AG04450 (cell line): ENCODE data around the gene CHPT1. TPM values are rescaled to one million over a fixed set of nuclear protein-coding genes. Genes with fewer than 3 reads are reported as not detected.

ENCODE experiments used
- CTCF ChIA-PET: fragments of 300-600, 350-600 bp; formaldehyde crosslinking; extraction: SDS; loops from one replicate; lab custom pipeline; 2022; ENCODE audit warnings: antibody characterized with exemption, inconsistent platforms; lab: Charles Lee
- POLR2A ChIA-PET: fragments of 350-600 bp; formaldehyde crosslinking; extraction: SDS; loops from one replicate; lab custom pipeline; 2021; ENCODE audit warnings: antibody characterized with exemption, inconsistent platforms; lab: Yijun Ruan, JAX
- DNase-seq: peaks from one replicate; pipeline ENCODE4 v3.0.0-alpha.2; 2011; ENCODE audit warnings: low read depth, low spot score
- H3K27ac ChIP-seq: one replicate; pipeline ENCODE4 v1.5.1; 2012; ENCODE audit warnings: low read depth, low read length, control low read depth
- H3K27me3 ChIP-seq: one replicate; pipeline ENCODE4 v1.6.0; 2012; ENCODE audit warnings: low read length; ENCODE audit not compliant: control insufficient read depth, insufficient read depth
- H3K4me3 ChIP-seq: 2 replicates; pipeline ENCODE4 v1.5.1; 2011; ENCODE audit warnings: mild to moderate bottlenecking, low read depth, low read length, control low read depth
- H3K9me3 ChIP-seq: 2 replicates; pipeline ENCODE4 v1.5.1; 2012; ENCODE audit warnings: low read length; ENCODE audit not compliant: control insufficient read depth, insufficient read depth
- CTCF ChIP-seq: IDR thresholded peaks from 2 replicates; pipeline ENCODE4 v1.5.1; 2011; ENCODE audit warnings: low read depth, low read length, control low read depth, inconsistent platforms
- polyA minus RNA-seq: library from RNA; depleted of rRNA, polyadenylated mRNA; stranded (reverse); fragments of >200 nt; gene quantifications from 2 replicates; pipeline ENCODE4 v1.2.3, GENCODE V29; 2011; rRNA and poly(A)+ RNA removed
- polyA plus RNA-seq: library from polyadenylated mRNA; depleted of rRNA; stranded (reverse); fragments of >200 nt; gene quantifications from 2 replicates; pipeline ENCODE4 v1.2.3, GENCODE V29; 2011; rRNA removed

CHPT1 gene
- polyA plus RNA-seq (19.4 and 26.9 TPM in 2 replicates), polyA minus RNA-seq (5.9 and 8.5 TPM in 2 replicates)

- Histone ChIP-seq H3K4me3 (peak within 1 kb of the TSS; percentile 91), H3K27me3 (no peaks in the 10 kb centered on the region), H3K27ac (peak within 1 kb of the TSS; percentile 73), H3K9me3 (peaks cover 10% of the 10 kb centered on the region)
- ChIA-PET POLR2A (interaction anchor here (0.5 to 0.6 kb wide), 2 partner anchors 225 to 290 kb away, joined by 3 read pairs; no protein-coding TSS in a partner anchor), CTCF (no interaction called here)
- DNase-seq, result no peak
- no peak for TF ChIP-seq CTCF
Observed at GRCh38 chr12:101697197-101697929, at the start of gene CHPT1. TSS of gene CHPT1 (plus strand) at chr12:101697640. CDS start at chr12:101697862, 222 bp downstream.

- Histone ChIP-seq H3K9me3 (no peaks in the 10 kb centered on the region), H3K27ac (no peak overlapping the region), H3K27me3 (no peaks in the 10 kb centered on the region), H3K4me3 (no peak overlapping the region)
- no peak for DNase-seq
- no peak for TF ChIP-seq CTCF
- CTCF ChIA-PET, result no interaction called here
- POLR2A ChIA-PET, result no interaction called here
Observed at GRCh38 chr12:101647711-101648110, 49.7 kb upstream of the CHPT1 start.

GRCh38 chr12:101648195-101648594 lies 49.2 kb upstream of the CHPT1 start:
- CTCF ChIA-PET, result no interaction called here
- H3K4me3 ChIP-seq, result no peak overlapping the region
- H3K27ac ChIP-seq, result no peak overlapping the region
- H3K27me3 ChIP-seq, result no peaks in the 10 kb centered on the region
- POLR2A ChIA-PET, result no interaction called here
- H3K9me3 ChIP-seq, result no peaks in the 10 kb centered on the region
- TF ChIP-seq CTCF, result no peak
- DNase-seq, result no peak

GRCh38 chr12:101650346-101651117 lies 46.9 kb upstream of the CHPT1 start:
- Histone ChIP-seq H3K4me3 (no peak overlapping the region), H3K27ac (no peak overlapping the region), H3K9me3 (no peaks in the 10 kb centered on the region), H3K27me3 (no peaks in the 10 kb centered on the region)
- ChIA-PET CTCF (no interaction called here), POLR2A (no interaction called here)
- no peak for TF ChIP-seq CTCF
- no peak for DNase-seq

GRCh38 chr12:101653030-101653429 lies 44.4 kb upstream of the CHPT1 start:
- no peak for DNase-seq
- ChIA-PET POLR2A (no interaction called here), CTCF (no interaction called here)
- Histone ChIP-seq H3K4me3 (no peak overlapping the region), H3K27ac (no peak overlapping the region), H3K9me3 (no peaks in the 10 kb centered on the region), H3K27me3 (no peaks in the 10 kb centered on the region)
- no peak for TF ChIP-seq CTCF
